Measurements from ENCODE around the gene USP22.

DNA sequence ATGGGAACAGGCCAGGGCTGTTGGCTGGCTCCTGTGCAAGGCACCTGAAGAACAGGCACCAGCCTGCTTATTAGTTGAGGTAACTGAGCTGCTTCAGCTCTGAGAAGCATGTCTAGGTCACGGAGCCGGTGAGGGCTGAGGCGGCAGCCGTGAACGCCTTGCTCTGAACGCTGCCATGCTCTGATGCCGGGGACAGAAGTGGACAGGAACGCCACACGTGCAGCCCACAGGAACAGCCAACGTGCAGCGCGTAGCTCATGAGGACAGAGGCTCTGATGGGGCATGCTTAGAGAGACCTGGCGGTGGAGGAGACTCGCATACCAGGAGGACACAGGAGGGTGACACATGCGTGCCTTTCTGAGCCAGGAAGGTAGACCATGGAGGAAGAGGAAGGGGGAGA is 25.6 kb downstream of the USP22 start:
- TF ChIP-seq, protein P1, sequence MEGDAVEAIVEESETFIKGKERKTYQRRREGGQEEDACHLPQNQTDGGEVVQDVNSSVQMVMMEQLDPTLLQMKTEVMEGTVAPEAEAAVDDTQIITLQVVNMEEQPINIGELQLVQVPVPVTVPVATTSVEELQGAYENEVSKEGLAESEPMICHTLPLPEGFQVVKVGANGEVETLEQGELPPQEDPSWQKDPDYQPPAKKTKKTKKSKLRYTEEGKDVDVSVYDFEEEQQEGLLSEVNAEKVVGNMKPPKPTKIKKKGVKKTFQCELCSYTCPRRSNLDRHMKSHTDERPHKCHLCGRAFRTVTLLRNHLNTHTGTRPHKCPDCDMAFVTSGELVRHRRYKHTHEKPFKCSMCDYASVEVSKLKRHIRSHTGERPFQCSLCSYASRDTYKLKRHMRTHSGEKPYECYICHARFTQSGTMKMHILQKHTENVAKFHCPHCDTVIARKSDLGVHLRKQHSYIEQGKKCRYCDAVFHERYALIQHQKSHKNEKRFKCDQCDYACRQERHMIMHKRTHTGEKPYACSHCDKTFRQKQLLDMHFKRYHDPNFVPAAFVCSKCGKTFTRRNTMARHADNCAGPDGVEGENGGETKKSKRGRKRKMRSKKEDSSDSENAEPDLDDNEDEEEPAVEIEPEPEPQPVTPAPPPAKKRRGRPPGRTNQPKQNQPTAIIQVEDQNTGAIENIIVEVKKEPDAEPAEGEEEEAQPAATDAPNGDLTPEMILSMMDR (IDR thresholded peaks at IDR 0.05; ENCODE audit: extremely low read depth in 1 of 2, insufficient read depth in 1 of 2, low read depth in 1 of 2, low read length in 2 of 2): no peak
- TF ChIP-seq FOS (IDR thresholded peaks at IDR 0.05; ENCODE audit: borderline replicate concordance, insufficient read depth, low read length): no peak
- no peak for TF ChIP-seq POLR2A (IDR thresholded peaks at IDR 0.05; ENCODE audit: low read depth, low read length)
- TF ChIP-seq MYC (IDR thresholded peaks at IDR 0.05; ENCODE audit: low read depth, low read length): no peak
